Measurements from ENCODE around the gene SMPD2. TPM values are rescaled to one million over a fixed set of nuclear protein-coding genes. Genes with fewer than 3 reads are reported as not detected.

The SMPD2 gene
- total RNA-seq, 1 donor from 2014 or later = 13.7 TPM

GRCh38 chr6:109466212-109466923, 25.8 kb downstream of the SMPD2 start:
- peak; percentile 54 to 73 for ATAC-seq
- TF ChIP-seq CTCF (IDR thresholded peaks at IDR 0.05) = no peak
- H3K4me3 ChIP-seq = no peak overlapping the region
- no peaks in the 10 kb centered on the region for H3K9me3 ChIP-seq
- intact Hi-C loops (cut with DNase I) = no loop called here
- no peak overlapping the region for H3K27ac ChIP-seq
- H3K36me3 ChIP-seq = peaks cover 84% of the 10 kb centered on the region
- DNase-seq = no peak
- H3K4me1 ChIP-seq = peaks cover 9% of the 10 kb centered on the region
- no peaks in the 10 kb centered on the region for H3K27me3 ChIP-seq (ENCODE audit: low read depth)

GRCh38 chr6:109467696-109468095, 27.2 kb downstream of the SMPD2 start:
- Histone ChIP-seq H3K9me3 (no peaks in the 10 kb centered on the region), H3K36me3 (peaks cover 87% of the 10 kb centered on the region)
- no peak for TF ChIP-seq CTCF (IDR thresholded peaks at IDR 0.05)

GRCh38 chr6:109469591-109470189, 29.2 kb downstream of the SMPD2 start:
- H3K9me3 ChIP-seq = no peaks in the 10 kb centered on the region
- no peak for TF ChIP-seq CTCF (IDR thresholded peaks at IDR 0.05)
- H3K4me3 ChIP-seq = no peak overlapping the region
- peaks cover 9% of the 10 kb centered on the region for H3K4me1 ChIP-seq
- intact Hi-C loops (cut with DNase I) = no loop called here
- H3K27ac ChIP-seq = no peak overlapping the region
- H3K27me3 ChIP-seq (ENCODE audit: low read depth) = no peaks in the 10 kb centered on the region
- no peak for DNase-seq
- no peak for ATAC-seq
- peaks cover 92% of the 10 kb centered on the region for H3K36me3 ChIP-seq

More at GRCh38 chr6:109467696-109468095, 27.2 kb downstream of the SMPD2 start:
- peaks cover 9% of the 10 kb centered on the region for H3K4me1 ChIP-seq
- no peak overlapping the region for H3K4me3 ChIP-seq
- ATAC-seq = no peak
- no peaks in the 10 kb centered on the region for H3K27me3 ChIP-seq (ENCODE audit: low read depth)
- H3K27ac ChIP-seq = no peak overlapping the region
- intact Hi-C loops (cut with DNase I) = no loop called here
- DNase-seq = no peak

- Histone ChIP-seq H3K36me3 (peaks cover 95% of the 10 kb centered on the region), H3K9me3 (no peaks in the 10 kb centered on the region), H3K4me1 (peaks cover 5% of the 10 kb centered on the region), H3K4me3 (no peak overlapping the region), H3K27ac (no peak overlapping the region), H3K27me3 (ENCODE audit: low read depth) (no peaks in the 10 kb centered on the region)
- no peak for DNase-seq
- ATAC-seq = no peak
- intact Hi-C loops (cut with DNase I) = no loop called here
- TF ChIP-seq CTCF (IDR thresholded peaks at IDR 0.05) = no peak
Measured at GRCh38 chr6:109471105-109471810, 30.7 kb downstream of the SMPD2 start.

- Histone ChIP-seq H3K27me3 (ENCODE audit: low read depth) (no peaks in the 10 kb centered on the region), H3K4me1 (peaks cover 12% of the 10 kb centered on the region), H3K36me3 (peaks cover 92% of the 10 kb centered on the region), H3K9me3 (no peaks in the 10 kb centered on the region), H3K27ac (no peak overlapping the region), H3K4me3 (no peak overlapping the region)
- intact Hi-C loops (cut with DNase I) = no loop called here
- DNase-seq (no peak), ATAC-seq (no peak)
- no peak for TF ChIP-seq CTCF (IDR thresholded peaks at IDR 0.05)
Measured at GRCh38 chr6:109472132-109472995, 31.8 kb downstream of the SMPD2 start.
